Endothelial cell of umbilical vein (primary cell): Measurements from ENCODE around the gene GBP7. TPM values are rescaled to one million over a fixed set of nuclear protein-coding genes. Genes with fewer than 3 reads are reported as not detected.
A peak's percentile ranks its signal among the peaks of the same experiment; 100 is the strongest.

Source experiments
- BruUV-seq: library from RNA; stranded (reverse); fragments of 400-500 nt; replicated peaks from 2 replicates; lab custom pipeline; 2021; lab: Mats Ljungman, UMichigan
- CTCF ChIA-PET: fragments of 300-600, 350-600 bp; sonication (Branson Sonifier 250); formaldehyde crosslinking; loops from one replicate; lab custom pipeline; 2021; ENCODE audit warnings: antibody characterized with exemption, inconsistent platforms; lab: Charles Lee
- POLR2A ChIA-PET: fragments of 300-600, 350-600 bp; sonication (Branson Sonifier 250); formaldehyde crosslinking; loops from one replicate; lab custom pipeline; 2021; ENCODE audit warnings: antibody characterized with exemption, inconsistent platforms; lab: Charles Lee
- DNase-seq: peaks from one replicate; pipeline ENCODE4 v3.0.0-alpha.2; 2011; ENCODE audit warnings: low read depth, low spot score
- FAIRE-seq: peaks from 2 replicates; lab custom pipeline; 2011; peaks lifted over from hg19 to GRCh38; lab: Jason Lieb, UNC
- H2AFZ ChIP-seq: 2 replicates; pipeline ENCODE4 v1.6.0; 2012; ENCODE audit warnings: low read depth, low read length, control low read depth, inconsistent platforms
- H3K27ac ChIP-seq: 2 replicates; pipeline ENCODE4 v1.5.1; 2011; ENCODE audit warnings: low read depth, mild to moderate bottlenecking, control low read depth, low read length, moderate library complexity; ENCODE audit not compliant: insufficient read depth
- H3K27me3 ChIP-seq, 2 experiments: 2 replicates each; pipeline versions ENCODE4 v1.6.0 to v1.6.1; 2011; ENCODE audit warnings: low read length in 2 of 2, mixed read lengths in 1 of 2; ENCODE audit not compliant: control insufficient read depth in 2 of 2, insufficient read depth in 2 of 2
- H3K36me3 ChIP-seq, 2 experiments: 2 replicates in 1 of 2; 3 replicates in 1 of 2; pipeline ENCODE4 v1.5.1; 2011; ENCODE audit warnings: low read length in 2 of 2, mild to moderate bottlenecking in 1 of 2, moderate library complexity in 1 of 2; ENCODE audit not compliant: control insufficient read depth in 2 of 2, insufficient read depth in 2 of 2; ENCODE audit errors: extremely low read depth in 1 of 2
- H3K4me1 ChIP-seq: 3 replicates; pipeline ENCODE4 v1.5.1; 2011; ENCODE audit warnings: mild to moderate bottlenecking, low read length; ENCODE audit not compliant: control insufficient read depth, insufficient read depth; ENCODE audit errors: extremely low read depth
- H3K4me2 ChIP-seq: 2 replicates; pipeline ENCODE4 v1.6.1; 2011; ENCODE audit warnings: low read length, control low read depth, mixed read lengths; ENCODE audit not compliant: insufficient read depth
- H3K4me3 ChIP-seq, 3 experiments: fragments of 200-600 bp in 1 of 3; sonication (generic), shearing (Covaris generic) in 1 of 3; replicated peaks in 1 of 3; 2 replicates each; pipeline ENCODE4 v1.5.1; 2011 to 2016; ENCODE audit warnings: control low read depth in 3 of 3, low read length in 3 of 3, mild to moderate bottlenecking in 2 of 3, inconsistent platforms in 1 of 3, low read depth in 1 of 3, moderate library complexity in 1 of 3; ENCODE audit not compliant: insufficient read depth in 1 of 3
- H3K79me2 ChIP-seq: 2 replicates; pipeline ENCODE4 v1.6.0; 2012; ENCODE audit warnings: low read length, inconsistent platforms; ENCODE audit not compliant: control insufficient read depth, insufficient read depth
- H3K9ac ChIP-seq: replicated peaks from 2 replicates; pipeline ENCODE3; 2011; ENCODE audit warnings: low read length, control low read depth; ENCODE audit not compliant: insufficient read depth; ENCODE audit errors: extremely low read depth
- H3K9me1 ChIP-seq: replicated peaks from 3 replicates; pipeline ENCODE4 v1.6.0; 2011; ENCODE audit warnings: mild to moderate bottlenecking, low read length; ENCODE audit not compliant: control insufficient read depth, insufficient read depth; ENCODE audit errors: extremely low read depth
- H3K9me3 ChIP-seq: replicated peaks from 2 replicates; pipeline ENCODE4 v1.5.1; 2012; ENCODE audit warnings: low read length, inconsistent platforms; ENCODE audit not compliant: control insufficient read depth, insufficient read depth
- H4K20me1 ChIP-seq: replicated peaks from 2 replicates; pipeline ENCODE3; 2011; ENCODE audit warnings: mild to moderate bottlenecking, low read length; ENCODE audit not compliant: control insufficient read depth, insufficient read depth; ENCODE audit errors: extremely low read depth
- CTCF ChIP-seq, 2 donors: IDR thresholded peaks; 1 replicate in 1 of 2; 2 replicates in 1 of 2; pipeline ENCODE4 v1.5.1; 2011; ENCODE audit warnings: low read length in 2 of 2, mild to moderate bottlenecking in 2 of 2, moderate library complexity in 2 of 2, control low read depth in 1 of 2, inconsistent platforms in 1 of 2, low read depth in 1 of 2; ENCODE audit not compliant: insufficient read depth in 1 of 2; ENCODE audit errors: extremely low read depth in 1 of 2
- EZH2 ChIP-seq: IDR thresholded peaks from 2 replicates; pipeline ENCODE4 v1.6.1; 2012; ENCODE audit warnings: borderline replicate concordance, low read depth, mild to moderate bottlenecking, moderate library complexity, low read length, inconsistent platforms; ENCODE audit not compliant: severe bottlenecking
- FOS ChIP-seq: IDR thresholded peaks from 2 replicates; pipeline ENCODE4 v1.6.1; 2011; ENCODE audit warnings: mild to moderate bottlenecking, low read length, moderate library complexity, borderline replicate concordance; ENCODE audit not compliant: insufficient read depth
- GATA2 ChIP-seq: IDR thresholded peaks from 2 replicates; pipeline ENCODE4 v1.7.0; 2011; ENCODE audit warnings: low read depth, mild to moderate bottlenecking, moderate library complexity, mixed read lengths, low read length; ENCODE audit not compliant: insufficient read length, insufficient read depth
- JUN ChIP-seq: IDR thresholded peaks from 2 replicates; pipeline ENCODE4 v1.6.1; 2011; ENCODE audit warnings: borderline replicate concordance, low read depth; ENCODE audit not compliant: insufficient read length, insufficient read depth
- MAX ChIP-seq: IDR thresholded peaks from 2 replicates; pipeline ENCODE4 v1.6.1; 2011; ENCODE audit not compliant: insufficient read depth, insufficient read length
- MYC ChIP-seq: IDR thresholded peaks from one replicate; pipeline ENCODE4 v1.6.1; 2011; ENCODE audit warnings: mild to moderate bottlenecking, low read depth, low read length
- POLR2A ChIP-seq: IDR thresholded peaks from 2 replicates; pipeline ENCODE4 v1.6.1; 2012; ENCODE audit warnings: low read depth, mild to moderate bottlenecking, control low read depth, low read length
- POLR2AphosphoS5 ChIP-seq: IDR thresholded peaks from 2 replicates; pipeline ENCODE4 v1.6.1; 2012; ENCODE audit warnings: low read depth, mild to moderate bottlenecking, control low read depth, low read length, moderate library complexity; ENCODE audit not compliant: insufficient read depth
- dilution Hi-C: fragments of 300-500 bp; cut with MboI; formaldehyde crosslinking; loops from one replicate; pipeline ENCODE4 v1.15.0; 2019; ENCODE audit warnings: low sequenced_read_pairs; ENCODE audit not compliant: extremely low pct_ligation_motif_present
- intact Hi-C: fragments of 100-400 bp; cut with micrococcal nuclease; formaldehyde crosslinking; loops from one replicate; pipeline ENCODE4 v1.10.0; 2022
- polyA plus RNA-seq, 4 experiments: library from polyadenylated mRNA; depleted of rRNA in 3 of 4; stranded (reverse) in 3 of 4; unstranded in 1 of 4; fragments of >200 nt; gene quantifications; 2 replicates each; pipeline versions ENCODE4 v1.2.1 to v1.2.3, GENCODE V29; 2011 to 2012; ENCODE audit warnings: missing spikeins in 1 of 4
- total RNA-seq: library from RNA; stranded (reverse); gene quantifications from 2 replicates; pipeline ENCODE4 v1.2.3, GENCODE V29; 2021

Gene GBP7
- total and polyA plus RNA-seq, 2 donors (not counting 3 experiments of a cell fraction or from before 2014, with no cell fraction given) = not detected

GRCh38 chr1:89171067-89171438 is 4.8 kb downstream of the GBP7 start:
- DNase-seq = no peak
- no peaks in the 10 kb centered on the region for H3K36me3 ChIP-seq
- no peaks in the 10 kb centered on the region for H3K27me3 ChIP-seq
- no peak for FAIRE-seq
- intact Hi-C loops = no loop called here
- no peak overlapping the region for H3K27ac ChIP-seq
- H4K20me1 ChIP-seq = no peaks in the 10 kb centered on the region
- dilution Hi-C loops = no loop called here
- no peaks in the 10 kb centered on the region for H3K4me1 ChIP-seq
- no peaks in the 10 kb centered on the region for H3K9me3 ChIP-seq
- no TSS peak for BruUV-seq
- H3K4me2 ChIP-seq = no peak overlapping the region
- no peak for TF ChIP-seq JUN
- TF ChIP-seq FOS = peak; percentile 9
- H3K79me2 ChIP-seq = no peaks in the 10 kb centered on the region
- no peak overlapping the region for H3K4me3 ChIP-seq
- H3K9me1 ChIP-seq = no peaks in the 10 kb centered on the region
- ChIA-PET POLR2A (no interaction called here), CTCF (no interaction called here)
- H3K9ac ChIP-seq = no peak overlapping the region
- no peak overlapping the region for H2AFZ ChIP-seq

- Histone ChIP-seq H3K9me3 (no peaks in the 10 kb centered on the region), H3K79me2 (no peaks in the 10 kb centered on the region), H3K9ac (no peak overlapping the region), H3K27me3 (no peaks in the 10 kb centered on the region), H4K20me1 (no peaks in the 10 kb centered on the region), H3K4me1 (no peaks in the 10 kb centered on the region), H3K36me3 (no peaks in the 10 kb centered on the region), H3K9me1 (no peaks in the 10 kb centered on the region), H3K4me3 (no peak overlapping the region), H2AFZ (no peak overlapping the region), H3K4me2 (no peak overlapping the region), H3K27ac (no peak overlapping the region)
- ChIA-PET CTCF (no interaction called here), POLR2A (no interaction called here)
- intact Hi-C loops (no loop called here), dilution Hi-C loops (no loop called here)
- DNase-seq (no peak), FAIRE-seq (no peak)
- BruUV-seq = no TSS peak
- TF ChIP-seq GATA2 = no peak
- no peak for TF ChIP-seq JUN
- no peak for TF ChIP-seq MYC
- no peak for TF ChIP-seq CTCF (IDR thresholded peaks at IDR 0.05; ENCODE audit: extremely low read depth in 1 of 2, insufficient read depth in 1 of 2, low read depth in 1 of 2, low read length in 2 of 2)
- TF ChIP-seq EZH2 = no peak
- TF ChIP-seq MAX = no peak
- no peak for TF ChIP-seq POLR2AphosphoS5
- TF ChIP-seq FOS = no peak
- no peak for TF ChIP-seq POLR2A
Measured at GRCh38 chr1:89170170-89171066, 5.4 kb downstream of the GBP7 start.
